ENCODE data around the gene DUSP22.
A peak's percentile ranks its signal among the peaks of the same experiment; 100 is the strongest.

DUSP22 gene

DNA sequence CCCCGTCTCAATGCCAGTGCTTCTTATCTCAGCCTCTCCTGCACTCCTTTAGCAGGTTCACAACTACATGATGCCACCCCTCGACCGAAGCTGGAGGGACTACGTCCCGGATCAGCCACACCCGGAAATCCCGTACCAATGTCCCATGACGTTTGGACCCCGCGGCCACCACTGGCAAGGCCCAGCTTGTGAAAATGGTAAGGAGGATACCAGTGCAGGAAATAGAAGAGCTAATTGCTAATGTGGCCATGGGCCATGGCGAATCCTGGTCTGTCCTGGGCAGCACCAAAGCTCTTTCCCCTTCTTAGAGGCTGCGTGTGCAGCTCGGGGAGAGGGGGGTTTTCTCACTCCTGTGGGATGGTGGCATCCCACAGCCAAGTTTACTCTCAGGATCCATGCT is 104.8 kb downstream of the DUSP22 start:
- Histone ChIP-seq H3K9ac (ENCODE audit: low read length) (peak overlapping the region; percentile 57; the same call in 1 of the 2 replicates), H3K27me3 (replicated peaks; ENCODE audit: insufficient read depth, low read length) (no peaks in the 10 kb centered on the region), H3F3A (ENCODE audit: insufficient read depth, low read length) (peaks cover 90% of the 10 kb centered on the region), H3K79me2 (ENCODE audit: low read length) (peaks cover 97% of the 10 kb centered on the region), H3K4me2 (ENCODE audit: low read depth, low read length) (peak overlapping the region; percentile 72), H4K20me1 (ENCODE audit: insufficient read depth, low read length) (peaks cover 80% of the 10 kb centered on the region), H3K4me3 (ENCODE audit: low read length) (peak overlapping the region; percentile 41), H3K4me1 (ENCODE audit: low read length) (peaks cover 52% of the 10 kb centered on the region), H3K27ac (ENCODE audit: low read length) (peak overlapping the region; percentile 78), H3K9me3 (replicated peaks; ENCODE audit: insufficient read depth, low read length) (no peaks in the 10 kb centered on the region), H3K9me2 (replicated peaks; ENCODE audit: insufficient read depth, low read length) (no peaks in the 10 kb centered on the region), H3K36me3 (replicated peaks; ENCODE audit: insufficient read depth, low read length) (peaks cover 55% of the 10 kb centered on the region), H2AFZ (ENCODE audit: low read length) (no peak overlapping the region)
- no peak for DNase-seq
- TF ChIP-seq EZH2phosphoT487 (IDR thresholded peaks at IDR 0.05; ENCODE audit: low read length), result no peak
- TF ChIP-seq EZH2 (optimal IDR thresholded peaks at IDR 0.05; ENCODE audit: low read depth, low read length), result no peak
- TF ChIP-seq, protein P1, sequence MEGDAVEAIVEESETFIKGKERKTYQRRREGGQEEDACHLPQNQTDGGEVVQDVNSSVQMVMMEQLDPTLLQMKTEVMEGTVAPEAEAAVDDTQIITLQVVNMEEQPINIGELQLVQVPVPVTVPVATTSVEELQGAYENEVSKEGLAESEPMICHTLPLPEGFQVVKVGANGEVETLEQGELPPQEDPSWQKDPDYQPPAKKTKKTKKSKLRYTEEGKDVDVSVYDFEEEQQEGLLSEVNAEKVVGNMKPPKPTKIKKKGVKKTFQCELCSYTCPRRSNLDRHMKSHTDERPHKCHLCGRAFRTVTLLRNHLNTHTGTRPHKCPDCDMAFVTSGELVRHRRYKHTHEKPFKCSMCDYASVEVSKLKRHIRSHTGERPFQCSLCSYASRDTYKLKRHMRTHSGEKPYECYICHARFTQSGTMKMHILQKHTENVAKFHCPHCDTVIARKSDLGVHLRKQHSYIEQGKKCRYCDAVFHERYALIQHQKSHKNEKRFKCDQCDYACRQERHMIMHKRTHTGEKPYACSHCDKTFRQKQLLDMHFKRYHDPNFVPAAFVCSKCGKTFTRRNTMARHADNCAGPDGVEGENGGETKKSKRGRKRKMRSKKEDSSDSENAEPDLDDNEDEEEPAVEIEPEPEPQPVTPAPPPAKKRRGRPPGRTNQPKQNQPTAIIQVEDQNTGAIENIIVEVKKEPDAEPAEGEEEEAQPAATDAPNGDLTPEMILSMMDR (IDR thresholded peaks at IDR 0.05; ENCODE audit: low read length), result no peak

DNA sequence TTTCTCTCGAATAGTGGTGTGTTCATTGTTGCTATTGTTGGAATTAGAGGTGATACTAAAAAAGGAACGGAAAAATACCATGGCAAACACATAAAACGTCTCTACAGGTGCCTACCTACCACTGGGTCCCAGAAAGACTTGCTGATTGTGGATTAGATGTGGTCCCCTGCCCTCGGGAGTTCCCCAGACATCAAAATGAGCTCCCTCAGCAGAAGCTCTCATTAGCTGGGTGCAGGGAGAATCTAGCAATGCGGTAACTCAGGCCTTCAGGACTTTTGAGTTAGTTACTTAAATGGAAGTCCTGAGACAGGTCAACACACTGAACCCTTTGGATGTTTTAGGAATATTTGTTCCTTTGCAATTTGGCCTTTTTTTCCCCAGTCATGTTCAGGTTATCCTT is 105.3 kb downstream of the DUSP22 start:
- Histone ChIP-seq H3K79me2 (ENCODE audit: low read length) (peaks cover 97% of the 10 kb centered on the region), H3K9me3 (replicated peaks; ENCODE audit: insufficient read depth, low read length) (no peaks in the 10 kb centered on the region), H3F3A (ENCODE audit: insufficient read depth, low read length) (peaks cover 91% of the 10 kb centered on the region), H3K27ac (ENCODE audit: low read length) (peak overlapping the region; percentile 78), H3K4me3 (ENCODE audit: low read length) (peak overlapping the region; percentile 41), H3K36me3 (replicated peaks; ENCODE audit: insufficient read depth, low read length) (peaks cover 51% of the 10 kb centered on the region), H2AFZ (ENCODE audit: low read length) (no peak overlapping the region), H3K4me2 (ENCODE audit: low read depth, low read length) (peak overlapping the region; percentile 72), H3K9me2 (replicated peaks; ENCODE audit: insufficient read depth, low read length) (no peaks in the 10 kb centered on the region), H4K20me1 (ENCODE audit: insufficient read depth, low read length) (peaks cover 80% of the 10 kb centered on the region), H3K9ac (ENCODE audit: low read length) (peak overlapping the region; percentile 57; the same call in 1 of the 2 replicates), H3K4me1 (ENCODE audit: low read length) (peaks cover 57% of the 10 kb centered on the region), H3K27me3 (replicated peaks; ENCODE audit: insufficient read depth, low read length) (no peaks in the 10 kb centered on the region)
- DNase-seq, result peak; percentile 66
- no peak for TF ChIP-seq EZH2phosphoT487 (IDR thresholded peaks at IDR 0.05; ENCODE audit: low read length)
- no peak for TF ChIP-seq EZH2 (optimal IDR thresholded peaks at IDR 0.05; ENCODE audit: low read depth, low read length)
- TF ChIP-seq, protein P1 (IDR thresholded peaks at IDR 0.05; ENCODE audit: low read length), result no peak

DNA sequence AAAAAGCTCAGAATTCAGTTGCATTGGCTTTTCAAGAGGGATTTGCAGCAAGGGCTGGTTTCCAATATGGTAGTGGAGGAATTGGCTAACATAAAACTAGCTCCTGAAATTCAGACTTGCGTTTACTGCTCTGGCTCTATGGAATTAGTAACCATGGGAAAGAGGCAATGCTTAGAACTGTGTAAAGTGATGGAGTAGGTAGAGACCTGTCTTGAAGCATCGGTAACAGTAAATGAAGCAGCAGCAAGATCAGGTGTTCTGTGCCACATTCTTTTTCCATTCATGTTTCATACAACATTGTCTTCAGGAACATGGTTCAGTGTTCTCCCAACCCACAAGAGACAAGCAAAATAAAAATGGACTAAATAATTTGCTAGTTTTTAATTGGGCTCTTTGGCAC is 105.8 kb downstream of the DUSP22 start:
- Histone ChIP-seq H3K9me2 (replicated peaks; ENCODE audit: insufficient read depth, low read length) (no peaks in the 10 kb centered on the region), H3K4me2 (ENCODE audit: low read depth, low read length) (peak overlapping the region; percentile 72), H3K4me3 (ENCODE audit: low read length) (peak overlapping the region; percentile 41), H3K27me3 (replicated peaks; ENCODE audit: insufficient read depth, low read length) (no peaks in the 10 kb centered on the region), H3K79me2 (ENCODE audit: low read length) (peaks cover 97% of the 10 kb centered on the region), H4K20me1 (ENCODE audit: insufficient read depth, low read length) (peaks cover 80% of the 10 kb centered on the region), H3K27ac (ENCODE audit: low read length) (peak overlapping the region; percentile 78), H2AFZ (ENCODE audit: low read length) (no peak overlapping the region), H3F3A (ENCODE audit: insufficient read depth, low read length) (peaks cover 92% of the 10 kb centered on the region), H3K4me1 (ENCODE audit: low read length) (peaks cover 59% of the 10 kb centered on the region), H3K9me3 (replicated peaks; ENCODE audit: insufficient read depth, low read length) (no peaks in the 10 kb centered on the region), H3K36me3 (replicated peaks; ENCODE audit: insufficient read depth, low read length) (peaks cover 50% of the 10 kb centered on the region), H3K9ac (ENCODE audit: low read length) (peak overlapping the region; percentile 57; the same call in 1 of the 2 replicates)
- no peak for DNase-seq
- TF ChIP-seq EZH2 (optimal IDR thresholded peaks at IDR 0.05; ENCODE audit: low read depth, low read length) (no peak), EZH2phosphoT487 (IDR thresholded peaks at IDR 0.05; ENCODE audit: low read length) (no peak)
- TF ChIP-seq, protein P1 (IDR thresholded peaks at IDR 0.05; ENCODE audit: low read length), result no peak
